ENCODE data around the gene CLPTM1. TPM values are rescaled to one million over a fixed set of nuclear protein-coding genes. Genes with fewer than 3 reads are reported as not detected.

CLPTM1 gene
- total RNA-seq, 1 donor = 45.2 TPM

DNA sequence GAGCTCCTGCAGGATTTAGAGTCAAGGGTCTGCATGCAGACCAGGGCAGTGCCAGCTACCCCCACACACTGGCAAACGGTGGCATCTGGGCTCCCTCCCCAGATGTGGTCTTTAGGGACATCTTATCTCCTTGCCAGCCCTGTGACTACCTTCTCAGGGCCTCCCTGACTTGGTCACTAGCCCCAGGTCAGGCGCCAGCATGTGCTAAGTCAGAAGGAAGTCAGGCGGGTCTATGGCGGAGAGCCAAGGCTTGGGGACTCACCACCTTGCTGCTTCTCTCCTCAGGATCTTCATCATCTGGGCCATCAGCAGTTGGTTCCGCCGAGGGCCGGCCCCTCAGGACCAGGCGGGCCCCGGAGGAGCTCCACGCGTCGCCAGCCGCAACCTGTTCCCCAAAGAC lies 17.6 kb downstream of the CLPTM1 start:
- no peak overlapping the region for H3K4me3 ChIP-seq (ENCODE audit: insufficient read depth, low read length)
- H3K27me3 ChIP-seq (ENCODE audit: insufficient read depth, low read length) = no peaks in the 10 kb centered on the region
- peak; percentile 18 for DNase-seq (ENCODE audit: insufficient read length, low spot score, missing footprints)
- no peaks in the 10 kb centered on the region for H3K4me1 ChIP-seq (ENCODE audit: insufficient read depth, low read length)
- peaks cover 8% of the 10 kb centered on the region for H4K20me1 ChIP-seq (ENCODE audit: insufficient read depth, low read length)
- H3K9me3 ChIP-seq (ENCODE audit: low read depth, low read length) = no peaks in the 10 kb centered on the region
- no peak overlapping the region for H3K4me2 ChIP-seq (ENCODE audit: insufficient read depth, low read length)
- TF ChIP-seq, protein P1, sequence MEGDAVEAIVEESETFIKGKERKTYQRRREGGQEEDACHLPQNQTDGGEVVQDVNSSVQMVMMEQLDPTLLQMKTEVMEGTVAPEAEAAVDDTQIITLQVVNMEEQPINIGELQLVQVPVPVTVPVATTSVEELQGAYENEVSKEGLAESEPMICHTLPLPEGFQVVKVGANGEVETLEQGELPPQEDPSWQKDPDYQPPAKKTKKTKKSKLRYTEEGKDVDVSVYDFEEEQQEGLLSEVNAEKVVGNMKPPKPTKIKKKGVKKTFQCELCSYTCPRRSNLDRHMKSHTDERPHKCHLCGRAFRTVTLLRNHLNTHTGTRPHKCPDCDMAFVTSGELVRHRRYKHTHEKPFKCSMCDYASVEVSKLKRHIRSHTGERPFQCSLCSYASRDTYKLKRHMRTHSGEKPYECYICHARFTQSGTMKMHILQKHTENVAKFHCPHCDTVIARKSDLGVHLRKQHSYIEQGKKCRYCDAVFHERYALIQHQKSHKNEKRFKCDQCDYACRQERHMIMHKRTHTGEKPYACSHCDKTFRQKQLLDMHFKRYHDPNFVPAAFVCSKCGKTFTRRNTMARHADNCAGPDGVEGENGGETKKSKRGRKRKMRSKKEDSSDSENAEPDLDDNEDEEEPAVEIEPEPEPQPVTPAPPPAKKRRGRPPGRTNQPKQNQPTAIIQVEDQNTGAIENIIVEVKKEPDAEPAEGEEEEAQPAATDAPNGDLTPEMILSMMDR (IDR thresholded peaks at IDR 0.05; ENCODE audit: extremely low read depth, low read depth, low read length) = no peak
- H2AFZ ChIP-seq (ENCODE audit: low read length) = no peak overlapping the region
- H3K36me3 ChIP-seq (ENCODE audit: insufficient read depth, low read length) = peaks cover 60% of the 10 kb centered on the region
- H3K79me2 ChIP-seq (ENCODE audit: insufficient read depth, low read length) = peaks cover 16% of the 10 kb centered on the region
- H3K27ac ChIP-seq (ENCODE audit: low read depth, low read length) = no peak overlapping the region

DNA sequence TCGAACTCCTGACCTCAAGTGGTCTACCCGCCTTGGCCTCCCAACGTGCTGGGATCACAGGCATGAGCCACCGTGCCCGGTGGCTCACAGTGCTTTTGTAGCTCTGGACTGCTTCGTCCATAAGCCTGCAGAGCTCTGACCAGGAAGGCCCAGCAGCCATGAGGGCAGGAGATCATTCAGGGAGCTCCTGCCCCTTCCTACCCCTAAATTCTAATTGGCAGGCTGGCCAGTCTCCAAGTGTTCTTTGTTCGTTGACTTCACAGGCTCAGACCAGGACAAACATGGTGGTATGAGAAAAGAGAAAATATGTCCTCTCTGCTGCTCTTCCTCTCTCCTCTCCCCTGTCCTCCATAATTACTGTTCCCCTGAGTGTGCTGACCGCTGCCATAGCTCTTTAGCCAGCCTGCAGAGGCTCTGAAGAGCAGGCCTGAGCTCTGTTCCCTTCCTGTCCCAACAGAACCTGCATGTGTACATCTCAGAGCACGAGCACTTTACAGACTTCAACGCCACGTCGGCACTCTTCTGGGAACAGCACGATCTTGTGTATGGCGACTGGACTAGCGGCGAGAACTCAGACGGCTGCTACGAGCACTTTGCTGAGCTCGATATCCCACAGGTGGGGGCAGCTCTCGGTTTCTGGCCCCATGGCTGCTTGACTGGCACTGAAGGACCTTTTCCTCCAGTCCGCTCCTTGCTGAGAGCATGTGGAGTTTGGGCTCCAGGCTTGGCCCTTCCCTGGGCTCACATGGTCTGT lies 19.0 kb downstream of the CLPTM1 start:
- H3K79me2 ChIP-seq (ENCODE audit: insufficient read depth, low read length) = peaks cover 7% of the 10 kb centered on the region
- no peak overlapping the region for H3K4me3 ChIP-seq (ENCODE audit: insufficient read depth, low read length)
- DNase-seq (ENCODE audit: insufficient read length, low spot score, missing footprints) = peak; percentile 62
- peaks cover 60% of the 10 kb centered on the region for H3K36me3 ChIP-seq (ENCODE audit: insufficient read depth, low read length)
- H3K4me1 ChIP-seq (ENCODE audit: insufficient read depth, low read length) = no peaks in the 10 kb centered on the region
- H3K4me2 ChIP-seq (ENCODE audit: insufficient read depth, low read length) = no peak overlapping the region
- H2AFZ ChIP-seq (ENCODE audit: low read length) = no peak overlapping the region
- H3K27ac ChIP-seq (ENCODE audit: low read depth, low read length) = no peak overlapping the region
- no peaks in the 10 kb centered on the region for H3K27me3 ChIP-seq (ENCODE audit: insufficient read depth, low read length)
- TF ChIP-seq, protein P1 (IDR thresholded peaks at IDR 0.05; ENCODE audit: extremely low read depth, low read depth, low read length) = no peak
- no peaks in the 10 kb centered on the region for H3K9me3 ChIP-seq (ENCODE audit: low read depth, low read length)
- H4K20me1 ChIP-seq (ENCODE audit: insufficient read depth, low read length) = peaks cover 4% of the 10 kb centered on the region

GRCh38 chr19:44974857-44975256 lies 19.7 kb downstream of the CLPTM1 start:
- no peak overlapping the region for H3K27ac ChIP-seq (ENCODE audit: low read depth, low read length)
- H4K20me1 ChIP-seq (ENCODE audit: insufficient read depth, low read length) = peaks cover 4% of the 10 kb centered on the region
- no peak for DNase-seq (ENCODE audit: insufficient read length, low spot score, missing footprints)
- H3K27me3 ChIP-seq (ENCODE audit: insufficient read depth, low read length) = no peaks in the 10 kb centered on the region
- no peak overlapping the region for H3K4me2 ChIP-seq (ENCODE audit: insufficient read depth, low read length)
- no peaks in the 10 kb centered on the region for H3K4me1 ChIP-seq (ENCODE audit: insufficient read depth, low read length)
- no peaks in the 10 kb centered on the region for H3K9me3 ChIP-seq (ENCODE audit: low read depth, low read length)
- H3K79me2 ChIP-seq (ENCODE audit: insufficient read depth, low read length) = peaks cover 6% of the 10 kb centered on the region
- H3K4me3 ChIP-seq (ENCODE audit: insufficient read depth, low read length) = no peak overlapping the region
- H2AFZ ChIP-seq (ENCODE audit: low read length) = no peak overlapping the region
- TF ChIP-seq, protein P1 (IDR thresholded peaks at IDR 0.05; ENCODE audit: extremely low read depth, low read depth, low read length) = no peak
- peaks cover 64% of the 10 kb centered on the region for H3K36me3 ChIP-seq (ENCODE audit: insufficient read depth, low read length)

DNA sequence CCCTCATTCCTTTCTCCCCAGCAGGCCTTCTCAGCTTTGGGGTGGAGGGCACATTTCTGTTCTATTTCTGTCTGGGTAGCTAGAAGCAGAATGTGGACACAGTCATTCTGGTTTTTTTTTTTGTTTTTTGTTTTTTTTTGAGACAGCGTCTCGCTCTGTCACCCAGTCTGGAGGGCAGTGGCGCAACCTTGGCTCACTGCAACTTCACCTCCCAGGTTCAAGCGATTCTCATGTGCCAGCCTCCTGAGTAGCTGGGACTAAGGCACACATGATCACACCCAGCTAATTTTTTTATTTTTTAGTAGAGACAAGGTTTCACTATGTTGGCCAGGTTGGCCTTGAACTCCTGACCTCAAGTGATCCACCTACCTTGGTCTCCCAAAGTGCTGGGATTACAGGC lies 20.3 kb downstream of the CLPTM1 start:
- Histone ChIP-seq H3K4me3 (ENCODE audit: insufficient read depth, low read length) (no peak overlapping the region), H3K27ac (ENCODE audit: low read depth, low read length) (no peak overlapping the region), H3K79me2 (ENCODE audit: insufficient read depth, low read length) (peaks cover 1% of the 10 kb centered on the region), H3K4me1 (ENCODE audit: insufficient read depth, low read length) (no peaks in the 10 kb centered on the region), H3K9me3 (ENCODE audit: low read depth, low read length) (no peaks in the 10 kb centered on the region), H3K4me2 (ENCODE audit: insufficient read depth, low read length) (no peak overlapping the region), H3K36me3 (ENCODE audit: insufficient read depth, low read length) (peaks cover 65% of the 10 kb centered on the region), H3K27me3 (ENCODE audit: insufficient read depth, low read length) (no peaks in the 10 kb centered on the region), H4K20me1 (ENCODE audit: insufficient read depth, low read length) (peaks cover 4% of the 10 kb centered on the region), H2AFZ (ENCODE audit: low read length) (no peak overlapping the region)
- TF ChIP-seq, protein P1 (IDR thresholded peaks at IDR 0.05; ENCODE audit: extremely low read depth, low read depth, low read length) = no peak
- peak; percentile 23 for DNase-seq (ENCODE audit: insufficient read length, low spot score, missing footprints)

Data from osteoblast (primary cell).